ENCODE data around the gene TSC22D2.

DNA sequence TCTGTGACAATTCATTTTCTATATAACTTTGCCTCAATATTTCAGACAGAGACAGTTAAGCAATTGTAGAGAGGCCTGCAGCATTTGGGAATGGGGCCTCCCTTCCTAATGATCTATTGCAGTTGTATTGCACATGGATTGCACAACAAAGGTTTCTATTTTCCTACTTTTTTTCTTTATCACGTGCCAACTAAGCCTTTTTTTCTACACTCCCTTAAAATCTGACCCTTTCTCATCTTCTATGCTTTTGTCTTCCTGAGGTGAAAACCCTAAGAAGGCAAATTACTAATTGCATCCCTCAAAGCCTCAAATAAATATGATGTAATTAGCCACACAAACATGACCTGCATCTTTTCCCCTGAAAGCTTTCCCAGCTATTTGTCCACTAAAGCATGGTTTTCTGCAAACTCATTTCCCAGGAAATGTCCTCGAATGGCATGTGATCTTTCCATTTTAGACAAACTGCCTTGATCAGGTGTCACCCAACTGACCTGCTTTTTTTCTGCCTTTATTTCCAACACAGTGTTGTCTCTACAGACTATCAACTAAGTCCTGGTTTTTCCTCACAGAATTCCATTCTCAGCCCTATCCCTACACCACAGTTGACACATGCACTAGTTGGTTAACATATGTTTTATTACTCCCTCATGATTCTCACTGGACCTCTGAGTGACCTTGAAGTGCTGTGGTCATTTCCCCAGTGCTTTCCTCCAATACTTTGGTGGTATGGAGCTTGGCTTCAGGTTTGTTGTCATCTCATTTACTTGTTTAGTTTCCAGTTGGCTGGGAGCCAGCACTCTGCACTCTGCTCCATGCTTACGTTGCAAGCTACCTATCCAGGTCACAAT is 31.9 kb upstream of the TSC22D2 start:
- TF ChIP-seq, protein P1, sequence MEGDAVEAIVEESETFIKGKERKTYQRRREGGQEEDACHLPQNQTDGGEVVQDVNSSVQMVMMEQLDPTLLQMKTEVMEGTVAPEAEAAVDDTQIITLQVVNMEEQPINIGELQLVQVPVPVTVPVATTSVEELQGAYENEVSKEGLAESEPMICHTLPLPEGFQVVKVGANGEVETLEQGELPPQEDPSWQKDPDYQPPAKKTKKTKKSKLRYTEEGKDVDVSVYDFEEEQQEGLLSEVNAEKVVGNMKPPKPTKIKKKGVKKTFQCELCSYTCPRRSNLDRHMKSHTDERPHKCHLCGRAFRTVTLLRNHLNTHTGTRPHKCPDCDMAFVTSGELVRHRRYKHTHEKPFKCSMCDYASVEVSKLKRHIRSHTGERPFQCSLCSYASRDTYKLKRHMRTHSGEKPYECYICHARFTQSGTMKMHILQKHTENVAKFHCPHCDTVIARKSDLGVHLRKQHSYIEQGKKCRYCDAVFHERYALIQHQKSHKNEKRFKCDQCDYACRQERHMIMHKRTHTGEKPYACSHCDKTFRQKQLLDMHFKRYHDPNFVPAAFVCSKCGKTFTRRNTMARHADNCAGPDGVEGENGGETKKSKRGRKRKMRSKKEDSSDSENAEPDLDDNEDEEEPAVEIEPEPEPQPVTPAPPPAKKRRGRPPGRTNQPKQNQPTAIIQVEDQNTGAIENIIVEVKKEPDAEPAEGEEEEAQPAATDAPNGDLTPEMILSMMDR (IDR thresholded peaks at IDR 0.05) = no peak
- TF ChIP-seq POLR2AphosphoS5 (IDR thresholded peaks at IDR 0.05) = peak in 1 of 3 donors; percentile 35
- TF ChIP-seq POLR2A (IDR thresholded peaks at IDR 0.05) = no peak

All from breast epithelium (tissue), 3 donors.